Adrenal gland (tissue), 12 donors: ENCODE data around the gene RALB. TPM values are rescaled to one million over a fixed set of nuclear protein-coding genes. Genes with fewer than 3 reads are reported as not detected.

Experiments
- DNase-seq, 7 donors: peaks; one replicate each; pipeline ENCODE4 v3.0.0-alpha.2; 2019 to 2020
- H3K27ac ChIP-seq, 5 donors: fragments of 200-600 bp; sonication (generic) in 4 of 5; 1 replicate in 3 of 5; 2 replicates in 2 of 5; pipeline versions ENCODE4 v1.5.1 to v1.8.0; 2016 to 2020; ENCODE audit warnings: mild to moderate bottlenecking in 1 of 5
- H3K27me3 ChIP-seq: fragments of 200-600 bp; 2 replicates; pipeline ENCODE4 v1.8.0; 2021
- H3K36me3 ChIP-seq, 2 donors: fragments of 200-600 bp; replicated peaks in 1 of 2; 1 replicate in 1 of 2; 2 replicates in 1 of 2; pipeline versions ENCODE4 v1.5.1 to v1.8.0; 2018 to 2022
- H3K4me1 ChIP-seq, 2 donors: fragments of 200-600 bp; replicated peaks in 1 of 2; 1 replicate in 1 of 2; 2 replicates in 1 of 2; pipeline versions ENCODE4 v1.5.1 to v1.8.0; 2018 to 2021
- H3K4me3 ChIP-seq, 4 donors: fragments of 200-600 bp; sonication (generic) in 3 of 4; one replicate each; pipeline ENCODE4 v1.5.1; 2016 to 2018
- H3K9me3 ChIP-seq, 3 donors: fragments of 200-600 bp; sonication (generic) in 1 of 3; replicated peaks in 1 of 3; 1 replicate in 2 of 3; 2 replicates in 1 of 3; pipeline versions ENCODE4 v1.5.1 to v1.8.0; 2016 to 2021
- POLR2A ChIP-seq, 2 donors: fragments of 450-650 bp; IDR thresholded peaks; one replicate each; pipeline ENCODE4 v1.6.1; 2017; ENCODE audit warnings: antibody characterized with exemption in 2 of 2, mild to moderate bottlenecking in 2 of 2, moderate library complexity in 1 of 2
- WGBS, 4 donors: extraction: QIAGEN DNeasy Blood & Tissue Kit in 2 of 4; methylation state at CpG; one replicate each; pipeline versions ENCODE4 v1.1.5 to v1.1.7; 2013 to 2017; 5-methylcytosine and 5-hydroxymethylcytosine counted together
- intact Hi-C, 2 donors: fragments of 100-400 bp; cut with DNase I; formaldehyde crosslinking; loops; one replicate each; pipeline versions ENCODE4 v1.14.1 to v1.15.0; 2022 to 2023
- polyA plus RNA-seq, 3 donors: library from polyadenylated mRNA; stranded (reverse); fragments of 200-250 nt in 2 of 3; fragments of 350-450 nt in 1 of 3; fragmentation: Illumina TruSeq in 1 of 3; extraction: RNeasy Lipid Tissue Mini Kit (QIAGEN cat#74804) in 1 of 3; gene quantifications; one replicate each; pipeline ENCODE4 v1.2.3, GENCODE V29; 2013 to 2014
- total RNA-seq, 9 donors: library from RNA; depleted of rRNA in 4 of 9; stranded (reverse); fragments of >200 nt in 4 of 9; fragments of 120-200 nt in 1 of 9; fragmentation: NEBNext Ultra II Directional in 1 of 9; extraction: Animal tissue kit (Norgen Biotek cat#: 25700) in 1 of 9; gene quantifications; one replicate each; pipeline versions ENCODE4 v1.1.0 to v1.2.4, GENCODE V29; 2013 to 2023
- TF ChIP-seq, protein P1 (sequence below), 6 experiments: fragments of 450-650 bp in 4 of 6; fragments of 200-600 bp in 2 of 6; sonication (generic) in 1 of 6; IDR thresholded peaks; 1 replicate in 5 of 6; 2 replicates in 1 of 6; pipeline versions ENCODE4 v1.5.1 to v1.8.0; 2016 to 2021; ENCODE audit warnings: antibody characterized with exemption in 6 of 6, mild to moderate bottlenecking in 2 of 6, moderate library complexity in 1 of 6
- donor health status: healthy with polysubstance abuse.
- donor health status: Bipolar disorder and iron deficiency.
- donor health status: DM: yes; HTN: yes; CAD: no.
- donor health status: DM: no; HTN: no; CAD: no.
- donor health status: DM: no; HTN: no; CAD: no.
- donor health status: DM: yes; HTN: yes; CAD: no.

RALB gene
- total and polyA plus RNA-seq, 12 donors, result 20.7 to 94.3 (median 51.6) TPM

DNA sequence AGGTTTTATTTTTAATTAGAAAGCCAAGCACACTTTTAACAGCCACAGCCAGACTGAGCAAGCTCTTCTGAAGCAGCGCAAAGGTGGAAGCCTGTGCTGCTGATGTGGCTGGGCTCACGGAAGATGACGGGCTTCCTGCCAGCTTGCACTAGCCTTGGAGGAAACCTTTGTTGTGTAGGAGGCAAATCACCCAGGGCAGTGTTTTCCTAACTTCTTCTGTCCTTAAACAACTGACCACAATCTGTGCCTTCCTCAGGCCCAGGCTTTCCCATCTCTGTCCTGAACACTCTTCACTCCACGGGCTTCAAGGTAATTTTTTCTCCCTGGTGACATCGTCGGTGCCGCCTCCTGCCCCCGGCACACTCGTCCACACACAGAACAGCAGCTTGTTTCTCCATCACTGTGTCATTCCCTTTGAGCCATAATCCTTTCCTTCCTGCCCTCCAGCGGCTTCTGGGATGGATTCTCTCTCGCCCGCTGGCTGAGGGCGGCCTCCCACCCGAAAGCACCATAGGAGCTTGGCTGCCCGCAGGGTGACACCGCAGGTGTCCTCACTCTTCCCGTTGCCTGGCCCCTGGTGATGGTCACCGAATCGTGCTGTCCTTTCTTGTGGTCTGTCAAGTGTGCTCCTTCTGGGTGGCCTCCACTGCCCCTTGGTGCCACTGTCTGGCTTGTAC, 62.2 kb downstream of the RALB start:
- peak in 2 of 7 donors; percentile 29 to 40 for DNase-seq
- 79 to 85% (median 83%) methylated on average over 14 to 19 of the region's 19 CpGs for WGBS, 4 donors
- H3K27me3 ChIP-seq, result no peaks in the 10 kb centered on the region
- intact Hi-C loops, result loop anchor here (5.0 to 10.0 kb wide), 3 partner anchors 73 to 203 kb away; no protein-coding TSS in a partner anchor
- no peaks in the 10 kb centered on the region for H3K9me3 ChIP-seq
- H3K4me3 ChIP-seq, result no peak overlapping the region
- no peak overlapping the region for H3K27ac ChIP-seq
- peaks cover 0 to 10% of the 10 kb centered on the region in 2 donors for H3K4me1 ChIP-seq
- TF ChIP-seq POLR2A (IDR thresholded peaks at IDR 0.05), result no peak
- TF ChIP-seq, protein P1, sequence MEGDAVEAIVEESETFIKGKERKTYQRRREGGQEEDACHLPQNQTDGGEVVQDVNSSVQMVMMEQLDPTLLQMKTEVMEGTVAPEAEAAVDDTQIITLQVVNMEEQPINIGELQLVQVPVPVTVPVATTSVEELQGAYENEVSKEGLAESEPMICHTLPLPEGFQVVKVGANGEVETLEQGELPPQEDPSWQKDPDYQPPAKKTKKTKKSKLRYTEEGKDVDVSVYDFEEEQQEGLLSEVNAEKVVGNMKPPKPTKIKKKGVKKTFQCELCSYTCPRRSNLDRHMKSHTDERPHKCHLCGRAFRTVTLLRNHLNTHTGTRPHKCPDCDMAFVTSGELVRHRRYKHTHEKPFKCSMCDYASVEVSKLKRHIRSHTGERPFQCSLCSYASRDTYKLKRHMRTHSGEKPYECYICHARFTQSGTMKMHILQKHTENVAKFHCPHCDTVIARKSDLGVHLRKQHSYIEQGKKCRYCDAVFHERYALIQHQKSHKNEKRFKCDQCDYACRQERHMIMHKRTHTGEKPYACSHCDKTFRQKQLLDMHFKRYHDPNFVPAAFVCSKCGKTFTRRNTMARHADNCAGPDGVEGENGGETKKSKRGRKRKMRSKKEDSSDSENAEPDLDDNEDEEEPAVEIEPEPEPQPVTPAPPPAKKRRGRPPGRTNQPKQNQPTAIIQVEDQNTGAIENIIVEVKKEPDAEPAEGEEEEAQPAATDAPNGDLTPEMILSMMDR (IDR thresholded peaks at IDR 0.05), result no peak
- H3K36me3 ChIP-seq, result no peaks in the 10 kb centered on the region

DNA sequence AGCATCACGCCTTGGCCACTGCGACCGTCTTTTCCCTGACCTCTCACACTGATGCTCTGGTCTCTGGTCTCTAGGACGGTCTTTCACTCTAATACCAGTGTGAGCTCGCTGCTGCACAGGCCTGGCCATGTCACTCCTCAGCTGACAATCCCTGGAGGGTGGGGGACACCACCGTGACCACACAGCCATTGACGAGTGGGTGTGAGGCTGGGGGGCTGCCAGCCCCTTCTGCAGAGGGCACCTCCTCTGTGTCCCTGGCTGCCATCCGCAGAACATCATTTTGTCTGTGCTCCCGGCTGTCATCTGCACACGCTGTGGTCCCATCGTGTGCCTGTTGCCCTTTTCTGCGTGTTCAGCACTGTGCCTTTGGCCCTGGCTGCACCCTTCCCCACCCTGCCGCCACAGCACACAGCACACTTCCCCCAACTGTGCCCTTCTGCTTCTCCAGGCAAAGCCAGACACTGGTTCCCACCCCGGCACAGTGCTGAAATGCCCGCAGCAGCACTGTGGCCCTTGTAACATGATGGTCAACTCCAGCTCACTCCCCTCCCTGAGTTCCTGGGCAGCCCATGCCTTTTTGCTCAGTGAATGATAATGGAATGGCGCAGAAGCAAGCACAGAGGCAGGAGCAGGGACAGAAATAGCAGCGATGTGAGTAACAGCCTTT, 62.8 kb downstream of the RALB start:
- no peaks in the 10 kb centered on the region for H3K27me3 ChIP-seq
- 77 to 84% (median 80%) methylated on average over 11 to 17 of the region's 17 CpGs for WGBS, 4 donors
- H3K9me3 ChIP-seq, result no peaks in the 10 kb centered on the region
- peak in 3 of 7 donors; percentile 39 to 67 (median 40) for DNase-seq
- TF ChIP-seq POLR2A (IDR thresholded peaks at IDR 0.05), result peak in 1 of 2 donors; percentile 7
- TF ChIP-seq, protein P1 (IDR thresholded peaks at IDR 0.05), result no peak
- intact Hi-C loops, result loop anchor here (5.0 to 10.0 kb wide), 2 partner anchors 73 to 201 kb away; no protein-coding TSS in a partner anchor
- peaks cover 0 to 10% of the 10 kb centered on the region in 2 donors for H3K4me1 ChIP-seq
- peak overlapping the region in 2 of 5 donors; percentile 7 to 51 for H3K27ac ChIP-seq
- no peaks in the 10 kb centered on the region for H3K36me3 ChIP-seq
- H3K4me3 ChIP-seq, result no peak overlapping the region

DNA sequence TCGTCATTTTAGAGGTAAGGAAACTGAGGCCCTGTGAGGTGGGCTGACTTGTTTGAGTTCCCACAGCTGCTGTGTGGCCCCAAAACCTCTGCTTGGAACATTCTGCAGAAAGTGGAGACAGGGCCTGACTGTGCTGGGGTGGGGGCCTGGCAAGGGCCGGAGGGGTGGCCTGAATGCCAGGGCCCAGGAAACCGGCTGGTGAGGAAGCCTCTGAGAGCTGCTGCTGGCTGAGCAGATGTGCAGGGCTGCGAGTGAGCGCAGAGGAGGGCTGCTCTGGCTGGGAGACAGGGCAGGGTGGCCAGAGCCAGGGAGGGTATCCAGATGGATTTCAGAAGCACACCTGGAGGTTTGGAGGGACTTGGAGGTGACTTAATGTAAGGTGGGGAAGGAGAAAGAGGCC, 63.4 kb downstream of the RALB start:
- Histone ChIP-seq H3K4me1 (peaks cover 0 to 10% of the 10 kb centered on the region in 2 donors), H3K27me3 (no peaks in the 10 kb centered on the region), H3K4me3 (no peak overlapping the region), H3K27ac (no peak overlapping the region), H3K9me3 (no peaks in the 10 kb centered on the region), H3K36me3 (no peaks in the 10 kb centered on the region)
- no peak for TF ChIP-seq POLR2A (IDR thresholded peaks at IDR 0.05)
- TF ChIP-seq, protein P1 (IDR thresholded peaks at IDR 0.05), result no peak
- WGBS, 4 donors, result 68 to 82% (median 75%) methylated on average over 5 of the region's 5 CpGs
- DNase-seq, result no peak
- intact Hi-C loops, result loop anchor here (5.0 to 10.0 kb wide), 2 partner anchors 74 to 201 kb away; no protein-coding TSS in a partner anchor

DNA sequence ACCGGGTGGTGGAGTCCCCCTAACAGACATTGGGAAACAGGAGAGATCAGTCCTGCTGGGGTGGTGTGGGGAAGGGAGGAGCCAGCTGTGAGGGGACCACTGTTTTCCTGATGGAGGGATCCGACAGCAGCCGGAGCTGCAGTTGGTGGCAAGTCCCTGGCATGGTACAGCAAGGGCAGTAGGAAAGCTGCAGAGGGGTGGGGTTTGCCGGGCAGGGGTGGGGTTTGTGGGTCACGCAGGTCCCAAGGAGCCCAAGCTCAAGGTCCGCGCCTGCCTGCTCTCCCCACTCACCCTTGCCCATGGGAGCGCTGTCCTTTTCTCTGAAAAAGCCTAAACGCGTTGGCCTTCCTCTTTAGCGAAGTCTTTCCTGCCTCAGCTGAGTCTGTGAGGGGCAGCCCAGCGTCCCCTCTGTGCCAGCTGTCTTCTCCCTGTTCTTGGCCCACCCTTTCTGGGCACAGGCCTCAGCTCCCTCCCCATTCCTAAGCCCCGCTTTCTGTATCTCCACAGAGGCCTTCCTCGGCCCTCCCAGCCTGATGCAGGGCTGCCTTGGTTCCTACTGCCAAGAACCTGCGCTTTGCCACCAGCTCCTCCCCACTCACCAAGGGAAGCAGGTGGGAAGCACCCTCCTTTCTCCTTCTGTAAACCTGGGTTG, 64.0 kb downstream of the RALB start:
- no peak for TF ChIP-seq POLR2A (IDR thresholded peaks at IDR 0.05)
- TF ChIP-seq, protein P1 (IDR thresholded peaks at IDR 0.05), result no peak
- intact Hi-C loops, result loop anchor here (5.0 to 10.0 kb wide), 2 partner anchors 74 to 202 kb away; no protein-coding TSS in a partner anchor
- DNase-seq, result no peak
- Histone ChIP-seq H3K27ac (no peak overlapping the region), H3K27me3 (no peaks in the 10 kb centered on the region), H3K9me3 (no peaks in the 10 kb centered on the region), H3K36me3 (no peaks in the 10 kb centered on the region), H3K4me3 (no peak overlapping the region), H3K4me1 (peaks cover 0 to 10% of the 10 kb centered on the region in 2 donors)
- 91 to 96% (median 93%) methylated on average over 14 to 15 of the region's 15 CpGs for WGBS, 4 donors
